Activated CD4-positive, alpha-beta T cell treated with anti-CD3 and anti-CD28 coated beads, Interleukin-2, amount 10 ng/mL, durations not matched to agents 7 days and 5 days (primary cell): ENCODE results near the gene SAMD1. TPM values are rescaled to one million over a fixed set of nuclear protein-coding genes. Genes with fewer than 3 reads are reported as not detected.

Experiments
- total RNA-seq, 2 experiments: library from RNA; stranded (reverse); gene quantifications; one replicate each; pipeline ENCODE4 v1.2.3, GENCODE V29; 2021

SAMD1 gene
- total RNA-seq, 2 experiments from 2014 or later, result 80.7 to 84.5 TPM

Other genes with a start within 250 kb of the SAMD1 start
- under 1 TPM in 1 of 2 experiments, not detected in 1; 0.48 TPM for gene NANOS3, start 213.6 kb downstream of the SAMD1 start, total RNA-seq
- gene BRME1, start 184.6 kb downstream of the SAMD1 start, total RNA-seq, result 1 to 10 TPM; 6.3 to 8.0 TPM
- 10 to 100 TPM; 36.5 to 39.3 TPM for gene CC2D1A, start 184.6 kb downstream of the SAMD1 start, total RNA-seq
- under 1 TPM; 0.17 to 0.58 TPM for gene PODNL1, start 152.3 kb downstream of the SAMD1 start, total RNA-seq
- gene DCAF15, start 138.2 kb downstream of the SAMD1 start, total RNA-seq, result 10 to 100 TPM; 80.3 to 85.4 TPM
- 10 to 100 TPM; 19.1 to 19.9 TPM for gene RFX1, start 84.4 kb downstream of the SAMD1 start, total RNA-seq
- not detected for gene RLN3, start 62.6 kb downstream of the SAMD1 start, total RNA-seq
- 10 to 100 TPM; 66.5 to 70.3 TPM for gene IL27RA, start 59.0 kb downstream of the SAMD1 start, total RNA-seq
- not detected for gene PALM3, start 28.7 kb downstream of the SAMD1 start, total RNA-seq
- gene MISP3, start 18.0 kb downstream of the SAMD1 start, total RNA-seq, result under 1 TPM; 0.67 to 0.69 TPM
- not detected for gene C19orf67, start 5.0 kb downstream of the SAMD1 start, total RNA-seq
- 10 to 100 TPM; 50.6 to 56.8 TPM for gene PRKACA, start 27.0 kb upstream of the SAMD1 start, total RNA-seq
- 100 to 1,000 TPM; 119 to 131 TPM for gene ASF1B, start 45.8 kb upstream of the SAMD1 start, total RNA-seq
- 10 to 100 TPM; 12.5 to 14.0 TPM for gene ADGRL1, start 115.4 kb upstream of the SAMD1 start, total RNA-seq